ENCODE data around the gene RASSF3. TPM values are rescaled to one million over a fixed set of nuclear protein-coding genes. Genes with fewer than 3 reads are reported as not detected.
"Not testable (repeated sequence)": the region's sequence is repeated elsewhere in the genome, so short reads cannot be mapped to it uniquely, and the experiment has no call there.

The RASSF3 gene
- total RNA-seq, 2 donors from 2014 or later: 64.3 to 92.1 TPM

DNA sequence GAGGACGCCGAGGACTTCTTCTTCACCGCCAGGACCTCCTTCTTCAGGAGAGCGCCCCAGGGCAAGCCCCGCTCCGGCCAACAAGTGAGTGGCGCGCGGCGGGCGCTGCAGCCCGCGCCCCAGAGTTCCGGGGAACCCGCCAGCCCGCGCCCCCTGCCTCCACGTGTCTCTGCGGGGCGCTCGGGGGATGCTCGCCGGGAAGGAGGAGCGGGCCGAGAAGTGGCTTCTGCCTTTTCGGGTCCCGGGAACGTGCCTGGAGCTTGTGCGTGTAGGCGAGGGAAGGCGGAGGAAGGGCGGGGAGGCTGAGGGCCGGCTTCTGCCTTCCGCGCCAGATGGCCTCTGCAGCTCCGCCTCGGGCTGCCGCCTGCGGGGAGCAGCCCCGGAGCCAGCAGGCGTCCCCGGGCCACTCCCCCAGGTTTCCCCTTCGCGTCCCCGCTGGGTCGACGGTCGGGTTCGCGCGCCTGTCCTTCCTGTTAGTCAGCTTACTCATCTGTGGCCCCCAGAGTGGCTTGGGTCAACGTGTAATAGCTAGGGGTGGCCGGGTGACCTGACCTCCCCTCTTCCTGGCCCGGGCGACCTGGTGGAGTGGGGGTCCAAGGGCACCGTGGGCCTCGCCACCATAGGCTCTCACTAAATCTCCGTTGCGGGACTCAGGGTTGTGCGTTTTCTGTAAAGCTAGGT lies 505 bp downstream of the RASSF3 start:
- H3K27me3 Mint-ChIP-seq: no peaks in the 10 kb centered on the region

GRCh38 chr12:64611341-64612284 lies 1.3 kb downstream of the RASSF3 start:
- Mint-ChIP-seq H3K27me3 (no peaks in the 10 kb centered on the region), H3K4me1 (ENCODE audit: low read depth in 2 of 2) (peaks cover 32 to 36% of the 10 kb centered on the region in 2 donors), H3K4me3 (peak overlapping the region; percentile 95), H3K9me3 (no peaks in the 10 kb centered on the region), H3K36me3 (peaks cover 12% of the 10 kb centered on the region), H3K27ac (peak overlapping the region; percentile 95 to 99)
- DNase-seq (ENCODE audit: low spot score) (no peak), ATAC-seq (no peak)

More for the DNA sequence above, 505 bp downstream of the RASSF3 start:
- DNase-seq (ENCODE audit: low spot score) (peak; percentile 97), ATAC-seq (peak; percentile 86 to 90)
- Mint-ChIP-seq H3K4me3 (peak overlapping the region; percentile 95), H3K4me1 (ENCODE audit: low read depth in 2 of 2) (peaks cover 24 to 36% of the 10 kb centered on the region in 2 donors), H3K36me3 (peaks cover 12% of the 10 kb centered on the region), H3K27ac (peak overlapping the region; percentile 95 to 99), H3K9me3 (no peaks in the 10 kb centered on the region)

GRCh38 chr12:64612843-64613242 lies 2.5 kb downstream of the RASSF3 start:
- ATAC-seq (no peak), DNase-seq (ENCODE audit: low spot score) (no peak)
- Mint-ChIP-seq H3K9me3 (no peaks in the 10 kb centered on the region), H3K4me1 (ENCODE audit: low read depth in 2 of 2) (peaks cover 33 to 36% of the 10 kb centered on the region in 2 donors), H3K27me3 (no peaks in the 10 kb centered on the region), H3K36me3 (peaks cover 12% of the 10 kb centered on the region), H3K27ac (peak overlapping the region; percentile 95 to 99), H3K4me3 (peak overlapping the region; percentile 95)

- H3K27me3 Mint-ChIP-seq; H3K4me3 Mint-ChIP-seq; ATAC-seq; H3K9me3 Mint-ChIP-seq; DNase-seq (ENCODE audit: low spot score): not testable (repeated sequence)
- H3K27ac Mint-ChIP-seq: peak overlapping the region in 1 of 2 donors; percentile 99
- H3K36me3 Mint-ChIP-seq: peaks cover 12% of the 10 kb centered on the region
- H3K4me1 Mint-ChIP-seq (ENCODE audit: low read depth in 2 of 2): peaks cover 31% of the 10 kb centered on the region in 2 donors
Observed at GRCh38 chr12:64613775-64614398, 3.6 kb downstream of the RASSF3 start.

DNA sequence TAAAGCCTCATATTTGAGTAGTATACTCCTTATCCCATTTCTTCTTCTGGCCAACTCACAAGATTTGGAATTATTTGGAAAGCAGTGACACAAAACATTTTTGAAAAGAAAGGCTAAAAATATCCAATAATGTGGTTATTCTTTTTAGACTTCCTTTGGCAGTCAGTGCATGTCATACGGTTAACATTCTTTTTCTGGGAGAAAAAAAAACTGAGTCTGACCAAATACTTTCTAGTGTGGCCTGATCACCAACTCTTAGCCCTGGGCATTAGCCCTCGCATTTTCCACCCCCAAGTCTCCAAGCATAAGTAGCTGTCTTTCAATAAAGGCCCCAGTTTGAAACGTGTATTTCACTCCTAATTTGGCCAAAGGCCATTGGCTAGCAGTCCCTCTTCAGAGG lies 5.9 kb downstream of the RASSF3 start:
- H3K27ac Mint-ChIP-seq: peak overlapping the region; percentile 9 to 72
- H3K9me3 Mint-ChIP-seq: no peaks in the 10 kb centered on the region
- peaks cover 12% of the 10 kb centered on the region for H3K36me3 Mint-ChIP-seq
- no peaks in the 10 kb centered on the region for H3K27me3 Mint-ChIP-seq
- ATAC-seq (no peak), DNase-seq (ENCODE audit: low spot score) (no peak)
- peaks cover 37% of the 10 kb centered on the region in 2 donors for H3K4me1 Mint-ChIP-seq (ENCODE audit: low read depth in 2 of 2)
- peak overlapping the region; percentile 9 for H3K4me3 Mint-ChIP-seq

DNA sequence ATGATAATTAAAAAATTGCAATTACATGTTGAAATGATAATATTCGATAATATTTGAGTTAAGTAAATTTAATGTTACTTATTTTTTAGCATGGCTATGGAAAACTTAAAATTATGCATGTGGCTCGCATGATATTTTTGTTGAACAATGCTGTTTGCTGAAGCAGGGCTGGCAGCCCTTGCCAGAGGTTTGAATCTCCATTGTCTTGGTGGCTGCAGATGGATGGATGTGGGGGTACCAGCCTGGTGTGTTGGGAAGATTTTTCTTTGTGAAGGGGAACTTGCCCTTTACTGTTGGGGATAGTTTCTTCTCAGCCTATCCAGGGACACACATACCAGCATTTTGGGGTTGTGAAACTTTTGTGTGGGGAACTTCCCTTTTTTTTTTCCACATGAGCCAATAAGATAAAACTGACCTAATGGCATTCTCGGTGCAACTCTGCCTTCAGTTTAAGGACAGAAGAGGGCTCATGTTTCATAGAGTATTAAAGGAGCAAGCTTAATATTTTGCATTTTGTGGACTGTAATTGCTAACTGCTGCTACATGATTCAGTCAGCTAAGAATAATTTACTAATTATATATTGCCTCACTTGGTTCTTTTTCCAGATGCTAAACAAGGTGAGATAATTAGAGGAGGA lies 8.8 kb downstream of the RASSF3 start:
- no peak for DNase-seq (ENCODE audit: low spot score)
- peaks cover 25 to 32% of the 10 kb centered on the region in 2 donors for H3K4me1 Mint-ChIP-seq (ENCODE audit: low read depth in 2 of 2)
- no peaks in the 10 kb centered on the region for H3K9me3 Mint-ChIP-seq
- ATAC-seq: peak in 1 of 2 donors; percentile 50
- peak overlapping the region; percentile 38 to 82 for H3K27ac Mint-ChIP-seq
- H3K4me3 Mint-ChIP-seq: peak overlapping the region; percentile 4
- H3K36me3 Mint-ChIP-seq: peaks cover 7% of the 10 kb centered on the region
- H3K27me3 Mint-ChIP-seq: no peaks in the 10 kb centered on the region

GRCh38 chr12:64621257-64621942 lies 11.1 kb downstream of the RASSF3 start:
- no peak overlapping the region for H3K27ac Mint-ChIP-seq
- DNase-seq (ENCODE audit: low spot score): no peak
- H3K27me3 Mint-ChIP-seq: no peaks in the 10 kb centered on the region
- H3K9me3 Mint-ChIP-seq: no peaks in the 10 kb centered on the region
- ATAC-seq: no peak
- peaks cover 31 to 32% of the 10 kb centered on the region in 2 donors for H3K4me1 Mint-ChIP-seq (ENCODE audit: low read depth in 2 of 2)
- H3K4me3 Mint-ChIP-seq: no peak overlapping the region
- H3K36me3 Mint-ChIP-seq: no peaks in the 10 kb centered on the region

DNA sequence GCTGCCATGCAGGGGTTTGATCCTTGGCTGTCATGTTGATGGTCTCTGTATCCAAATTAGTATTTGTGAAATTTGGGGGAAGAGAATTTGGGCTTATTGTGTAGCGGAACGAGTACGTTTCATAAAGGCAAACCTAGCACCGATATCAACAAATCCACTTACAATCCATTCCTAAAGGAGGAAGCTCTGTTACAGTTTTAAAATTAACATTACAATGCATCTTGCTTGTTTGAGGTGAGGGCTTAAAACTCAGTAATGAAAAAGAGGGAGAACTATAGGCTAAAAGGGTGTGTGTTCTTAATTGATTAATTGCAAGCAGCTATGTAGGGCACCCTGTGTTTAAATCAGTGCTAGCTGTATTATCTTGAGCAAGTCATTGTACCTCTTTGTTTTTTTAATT lies 13.7 kb downstream of the RASSF3 start:
- DNase-seq (ENCODE audit: low spot score) (no peak), ATAC-seq (no peak)
- Mint-ChIP-seq H3K36me3 (no peaks in the 10 kb centered on the region), H3K9me3 (no peaks in the 10 kb centered on the region), H3K4me3 (no peak overlapping the region), H3K4me1 (ENCODE audit: low read depth in 2 of 2) (peaks cover 36 to 43% of the 10 kb centered on the region in 2 donors), H3K27me3 (no peaks in the 10 kb centered on the region), H3K27ac (no peak overlapping the region)

DNA sequence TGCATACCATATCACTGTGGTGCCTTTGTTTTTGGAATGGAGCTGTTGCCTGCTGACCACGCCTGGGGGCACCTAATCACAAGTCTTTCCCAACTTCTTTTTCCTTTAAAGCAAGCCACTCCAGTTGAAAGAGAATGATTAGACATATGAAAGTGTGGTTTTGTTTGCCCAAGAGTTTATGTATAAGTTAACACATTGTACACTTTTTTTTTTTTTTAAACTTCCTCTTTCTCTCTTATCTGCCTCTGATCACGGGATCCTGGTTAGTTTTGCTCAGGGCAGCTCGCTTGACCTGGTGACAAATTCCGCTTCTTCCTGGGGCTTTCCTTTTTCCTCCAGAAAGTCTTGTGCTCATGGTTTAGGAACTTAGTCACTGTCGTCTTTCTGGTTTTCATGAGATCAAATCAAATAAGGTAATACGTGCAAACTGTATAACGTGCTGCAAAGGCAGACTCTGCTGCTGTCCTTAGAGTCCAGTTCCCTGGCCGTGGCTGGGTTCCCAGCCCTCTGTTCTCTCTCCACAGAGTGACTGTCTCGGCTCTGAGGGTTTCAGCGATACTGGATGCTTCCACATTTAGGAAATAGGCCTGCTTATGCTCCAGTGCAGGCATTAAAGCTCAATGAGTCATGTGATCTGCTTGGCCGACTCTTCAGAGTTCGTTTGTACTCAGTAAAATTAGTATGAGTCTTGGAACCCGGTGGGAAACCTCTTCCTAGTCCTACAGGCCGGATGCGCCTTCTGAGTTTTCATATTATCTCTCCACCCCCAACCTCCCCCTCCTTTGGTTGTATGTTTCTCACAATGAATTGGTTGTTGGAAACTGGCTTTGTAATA lies 15.2 kb downstream of the RASSF3 start:
- no peak for DNase-seq (ENCODE audit: low spot score)

GRCh38 chr12:64626588-64626987 lies 16.3 kb downstream of the RASSF3 start:
- peaks cover 39 to 46% of the 10 kb centered on the region in 2 donors for H3K4me1 Mint-ChIP-seq (ENCODE audit: low read depth in 2 of 2)
- ATAC-seq; DNase-seq (ENCODE audit: low spot score); H3K27me3 Mint-ChIP-seq; H3K4me3 Mint-ChIP-seq; H3K9me3 Mint-ChIP-seq: not testable (repeated sequence)
- peaks cover 11% of the 10 kb centered on the region for H3K36me3 Mint-ChIP-seq
- H3K27ac Mint-ChIP-seq: peak overlapping the region in 1 of 2 donors; percentile 72

More for the DNA sequence above, 15.2 kb downstream of the RASSF3 start:
- Mint-ChIP-seq H3K4me3 (peak overlapping the region; percentile 92), H3K4me1 (ENCODE audit: low read depth in 2 of 2) (peaks cover 29 to 35% of the 10 kb centered on the region in 2 donors), H3K36me3 (peaks cover 3% of the 10 kb centered on the region), H3K27ac (peak overlapping the region; percentile 87 to 89), H3K9me3 (no peaks in the 10 kb centered on the region), H3K27me3 (no peaks in the 10 kb centered on the region)
- peak; percentile 81 to 83 for ATAC-seq

GRCh38 chr12:64627771-64628170 lies 17.5 kb downstream of the RASSF3 start:
- H3K9me3 Mint-ChIP-seq: no peaks in the 10 kb centered on the region
- peak overlapping the region; percentile 3 to 72 for H3K27ac Mint-ChIP-seq
- ATAC-seq (no peak), DNase-seq (ENCODE audit: low spot score) (no peak)
- peaks cover 48 to 57% of the 10 kb centered on the region in 2 donors for H3K4me1 Mint-ChIP-seq (ENCODE audit: low read depth in 2 of 2)
- H3K36me3 Mint-ChIP-seq: peaks cover 20% of the 10 kb centered on the region
- no peak overlapping the region for H3K4me3 Mint-ChIP-seq
- no peaks in the 10 kb centered on the region for H3K27me3 Mint-ChIP-seq

GRCh38 chr12:64631197-64631596 lies 20.9 kb downstream of the RASSF3 start:
- H3K4me1 Mint-ChIP-seq (ENCODE audit: low read depth in 2 of 2): peaks cover 50 to 58% of the 10 kb centered on the region in 2 donors

More at GRCh38 chr12:64631197-64631596, 20.9 kb downstream of the RASSF3 start:
- ATAC-seq (peak in 1 of 2 donors; percentile 10), DNase-seq (ENCODE audit: low spot score) (no peak)
- no peaks in the 10 kb centered on the region for H3K9me3 Mint-ChIP-seq
- peak overlapping the region; percentile 8 for H3K4me3 Mint-ChIP-seq
- H3K27ac Mint-ChIP-seq: peak overlapping the region; percentile 38 to 55
- no peaks in the 10 kb centered on the region for H3K27me3 Mint-ChIP-seq
- H3K36me3 Mint-ChIP-seq: peaks cover 26% of the 10 kb centered on the region
